Activated CD4-positive, CD25-positive, alpha-beta regulatory T cell (primary cell): ENCODE results near the gene ALDH3B2.
"Not testable (repeated sequence)": the region's sequence is repeated elsewhere in the genome, so short reads cannot be mapped to it uniquely, and the experiment has no call there.

ENCODE experiments used
- DNase-seq, 4 experiments: peaks; one replicate each; lab custom pipeline; 2025; lab: John Stamatoyannopoulos, UW

ALDH3B2 gene

GRCh38 chr11:67662142-67662834 lies 12.1 kb downstream of the ALDH3B2 start:
- DNase-seq, result no peak

GRCh38 chr11:67660752-67661151 lies 13.7 kb downstream of the ALDH3B2 start:
- DNase-seq, result not testable (repeated sequence)

- not testable (repeated sequence) for DNase-seq
These were observed 14.7 kb downstream of the ALDH3B2 start for GRCh38 chr11:67659651-67660165.

GRCh38 chr11:67657300-67657699 lies 17.1 kb downstream of the ALDH3B2 start:
- DNase-seq, result no peak

- DNase-seq, result no peak
These were observed 18.0 kb downstream of the ALDH3B2 start for GRCh38 chr11:67656278-67656922.

GRCh38 chr11:67654225-67654624 lies 20.2 kb downstream of the ALDH3B2 start:
- no peak for DNase-seq

- DNase-seq, result no peak
These were observed 21.2 kb downstream of the ALDH3B2 start for GRCh38 chr11:67652965-67653845.

GRCh38 chr11:67651976-67652781 lies 22.2 kb downstream of the ALDH3B2 start:
- no peak for DNase-seq

GRCh38 chr11:67649634-67650510 lies 24.6 kb downstream of the ALDH3B2 start:
- no peak for DNase-seq

GRCh38 chr11:67648796-67649613 lies 25.4 kb downstream of the ALDH3B2 start:
- DNase-seq, result no peak

- peak in 2 of 4 experiments; percentile 11 to 17 for DNase-seq
These were observed 26.2 kb downstream of the ALDH3B2 start for GRCh38 chr11:67648140-67648795.

- DNase-seq, result no peak
These were observed 27.0 kb downstream of the ALDH3B2 start for GRCh38 chr11:67647471-67647870.

GRCh38 chr11:67646535-67647336 lies 27.7 kb downstream of the ALDH3B2 start:
- DNase-seq, result peak in 1 of 4 experiments; percentile 17

- no peak for DNase-seq
These were observed 28.6 kb downstream of the ALDH3B2 start for GRCh38 chr11:67645521-67646461.

GRCh38 chr11:67644472-67645418 lies 29.7 kb downstream of the ALDH3B2 start:
- no peak for DNase-seq

- no peak for DNase-seq
These were observed 30.4 kb downstream of the ALDH3B2 start for GRCh38 chr11:67644042-67644441.
